C4-2B (cell line): ENCODE measurements around the gene ASL.
A peak's percentile ranks its signal among the peaks of the same experiment; 100 is the strongest.

Experiments used
- H3K27ac ChIP-seq: fragments of 450-650 bp; 2 replicates; pipeline ENCODE4 v1.5.1; 2017
- ZFX ChIP-seq: fragments of 450-650 bp; IDR thresholded peaks from 2 replicates; pipeline ENCODE4 v1.6.1; 2017
- TF ChIP-seq, protein P1 (sequence below): fragments of 450-650 bp; conservative IDR thresholded peaks from 2 replicates; pipeline ENCODE4 v1.5.1; 2017; ENCODE audit warnings: mild to moderate bottlenecking

ASL gene

GRCh38 chr7:66082083-66082482 is 6.5 kb downstream of the ASL start:
- H3K27ac ChIP-seq: no peak overlapping the region
- TF ChIP-seq ZFX: no peak
- TF ChIP-seq, protein P1, sequence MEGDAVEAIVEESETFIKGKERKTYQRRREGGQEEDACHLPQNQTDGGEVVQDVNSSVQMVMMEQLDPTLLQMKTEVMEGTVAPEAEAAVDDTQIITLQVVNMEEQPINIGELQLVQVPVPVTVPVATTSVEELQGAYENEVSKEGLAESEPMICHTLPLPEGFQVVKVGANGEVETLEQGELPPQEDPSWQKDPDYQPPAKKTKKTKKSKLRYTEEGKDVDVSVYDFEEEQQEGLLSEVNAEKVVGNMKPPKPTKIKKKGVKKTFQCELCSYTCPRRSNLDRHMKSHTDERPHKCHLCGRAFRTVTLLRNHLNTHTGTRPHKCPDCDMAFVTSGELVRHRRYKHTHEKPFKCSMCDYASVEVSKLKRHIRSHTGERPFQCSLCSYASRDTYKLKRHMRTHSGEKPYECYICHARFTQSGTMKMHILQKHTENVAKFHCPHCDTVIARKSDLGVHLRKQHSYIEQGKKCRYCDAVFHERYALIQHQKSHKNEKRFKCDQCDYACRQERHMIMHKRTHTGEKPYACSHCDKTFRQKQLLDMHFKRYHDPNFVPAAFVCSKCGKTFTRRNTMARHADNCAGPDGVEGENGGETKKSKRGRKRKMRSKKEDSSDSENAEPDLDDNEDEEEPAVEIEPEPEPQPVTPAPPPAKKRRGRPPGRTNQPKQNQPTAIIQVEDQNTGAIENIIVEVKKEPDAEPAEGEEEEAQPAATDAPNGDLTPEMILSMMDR: no peak

DNA sequence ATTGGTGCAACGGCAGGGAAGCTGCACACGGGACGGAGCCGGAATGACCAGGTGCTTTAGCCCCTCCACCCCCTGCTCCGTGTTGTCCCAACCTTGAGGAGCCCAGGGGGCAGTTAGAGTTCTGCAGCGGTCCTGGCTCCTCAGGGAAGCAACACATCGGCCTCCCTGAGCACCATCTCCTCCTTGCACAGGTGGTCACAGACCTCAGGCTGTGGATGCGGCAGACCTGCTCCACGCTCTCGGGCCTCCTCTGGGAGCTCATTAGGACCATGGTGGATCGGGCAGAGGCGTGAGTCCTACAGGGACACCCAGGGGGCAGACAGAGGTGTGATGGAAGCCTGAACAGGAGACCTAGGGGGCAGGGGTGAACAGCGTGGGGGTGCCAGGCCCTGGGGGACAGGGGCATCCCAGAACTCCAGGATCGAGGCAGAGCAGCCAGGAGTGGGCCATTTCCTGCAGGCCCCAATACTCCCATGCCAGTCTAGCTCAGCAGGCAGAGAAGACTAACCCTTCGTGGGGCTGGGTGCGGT is 7.3 kb downstream of the ASL start:
- no peak for TF ChIP-seq ZFX
- TF ChIP-seq, protein P1: no peak
- H3K27ac ChIP-seq: no peak overlapping the region

DNA sequence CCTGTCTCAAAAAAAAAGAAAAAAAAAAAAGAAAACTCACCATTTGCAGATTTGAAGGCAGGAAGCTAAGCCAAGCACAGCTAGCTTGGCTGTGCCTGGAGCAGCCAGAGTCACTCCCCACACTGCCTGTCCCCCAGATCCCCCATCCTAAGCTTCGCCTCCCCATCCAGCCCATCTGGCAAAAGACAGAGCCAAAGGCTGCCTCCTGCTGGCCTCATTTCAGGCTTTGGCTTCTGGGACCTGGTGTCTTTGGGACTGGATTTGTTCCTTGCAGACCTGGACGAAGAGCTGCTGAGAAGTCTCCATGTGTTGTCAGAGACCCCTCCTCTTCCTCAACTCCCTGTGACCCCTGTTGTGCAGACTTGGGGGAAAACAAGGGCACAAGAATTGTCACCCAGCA is 8.1 kb downstream of the ASL start:
- TF ChIP-seq, protein P1: no peak
- TF ChIP-seq ZFX: no peak
- no peak overlapping the region for H3K27ac ChIP-seq

DNA sequence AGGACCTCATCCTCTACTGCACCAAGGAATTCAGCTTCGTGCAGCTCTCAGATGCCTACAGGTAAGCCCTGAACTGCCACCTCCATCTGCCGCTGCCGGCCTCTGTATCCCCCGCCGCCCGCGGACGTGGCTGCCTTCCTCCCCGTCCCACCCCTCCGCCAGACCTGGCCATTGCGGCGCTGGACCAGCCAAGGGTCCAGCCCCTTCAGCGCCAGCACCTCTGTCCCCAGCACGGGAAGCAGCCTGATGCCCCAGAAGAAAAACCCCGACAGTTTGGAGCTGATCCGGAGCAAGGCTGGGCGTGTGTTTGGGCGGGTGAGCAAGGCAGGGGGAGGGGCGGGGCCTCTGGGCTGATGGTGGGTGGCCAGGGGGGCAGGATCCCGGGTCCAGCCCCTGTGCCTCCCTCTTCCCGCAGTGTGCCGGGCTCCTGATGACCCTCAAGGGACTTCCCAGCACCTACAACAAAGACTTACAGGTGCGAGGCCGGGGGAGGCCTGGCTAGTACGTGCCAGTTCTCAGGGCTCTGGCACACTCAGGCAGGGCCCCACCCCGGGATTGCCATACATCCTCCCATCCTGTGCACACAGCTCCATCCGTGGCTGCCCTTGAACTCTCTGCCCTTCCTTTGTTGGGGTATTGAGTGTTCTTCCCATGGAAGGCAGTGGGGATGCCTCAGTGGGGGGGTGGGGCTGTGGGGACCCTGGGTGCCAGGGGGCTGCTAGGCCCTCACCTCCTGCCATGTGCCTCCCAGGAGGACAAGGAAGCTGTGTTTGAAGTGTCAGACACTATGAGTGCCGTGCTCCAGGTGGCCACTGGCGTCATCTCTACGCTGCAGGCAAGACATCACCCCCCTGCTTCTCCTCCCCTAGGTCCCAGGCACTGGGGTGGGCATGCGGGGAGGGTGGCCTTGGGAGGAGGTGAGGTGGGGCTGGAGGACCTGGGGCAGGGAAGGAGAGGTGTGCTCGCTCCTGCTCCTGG is 13.5 kb downstream of the ASL start:
- H3K27ac ChIP-seq: no peak overlapping the region

GRCh38 chr7:66092654-66093053 is 17.0 kb downstream of the ASL start:
- no peak overlapping the region for H3K27ac ChIP-seq
- no peak for TF ChIP-seq ZFX
- TF ChIP-seq, protein P1: no peak

More for the DNA sequence above, 13.5 kb downstream of the ASL start:
- TF ChIP-seq, protein P1: no peak
- TF ChIP-seq ZFX: no peak

GRCh38 chr7:66095010-66095409 is 19.4 kb downstream of the ASL start:
- H3K27ac ChIP-seq: no peak overlapping the region
- TF ChIP-seq, protein P1: no peak

DNA sequence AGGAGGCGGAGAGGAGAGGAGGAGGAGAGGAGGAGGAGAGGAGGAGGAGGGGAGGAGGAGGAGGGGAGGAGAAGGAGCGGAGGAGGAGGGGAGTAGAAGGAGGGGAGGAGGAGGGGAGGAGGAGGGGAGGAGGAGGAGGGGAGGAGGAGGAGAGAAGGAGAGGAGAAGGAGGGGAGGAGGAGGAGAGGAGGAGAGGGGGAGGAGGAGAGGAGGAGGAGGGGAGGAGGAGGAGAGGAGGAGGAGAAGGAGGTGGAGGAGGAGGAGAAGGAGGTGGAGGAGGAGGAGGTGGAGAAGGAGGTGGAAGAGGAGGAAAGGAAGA is 23.6 kb downstream of the ASL start:
- no peak for TF ChIP-seq ZFX
- TF ChIP-seq, protein P1: no peak
- H3K27ac ChIP-seq: peak overlapping the region; percentile 94
